Vagina (tissue), 2 donors: Measurements from ENCODE around the gene TMEM132C. TPM values are rescaled to one million over a fixed set of nuclear protein-coding genes. Genes with fewer than 3 reads are reported as not detected.

Source experiments
- DNase-seq, 2 donors: peaks; one replicate each; pipeline ENCODE4 v3.0.0-alpha.2; 2017; ENCODE audit errors: extremely low spot score in 2 of 2
- H3K27ac ChIP-seq: fragments of 200-600 bp; sonication (generic); one replicate; pipeline ENCODE4 v1.5.1; 2019
- H3K27me3 ChIP-seq: fragments of 200-600 bp; sonication (generic); one replicate; pipeline ENCODE4 v1.5.1; 2019
- H3K36me3 ChIP-seq, 2 donors: fragments of 200-600 bp; sonication (generic); one replicate each; pipeline ENCODE4 v1.5.1; 2017 to 2019
- H3K4me1 ChIP-seq: fragments of 200-600 bp; sonication (generic); one replicate; pipeline ENCODE4 v1.5.1; 2019
- H3K4me3 ChIP-seq, 2 donors: fragments of 200-600 bp; sonication (generic); 1 replicate in 1 of 2; 2 replicates in 1 of 2; pipeline ENCODE4 v1.5.1; 2016 to 2019
- H3K9me3 ChIP-seq: fragments of 200-600 bp; sonication (generic); one replicate; pipeline ENCODE4 v1.5.1; 2019
- POLR2A ChIP-seq, 2 donors: fragments of 450-650 bp; IDR thresholded peaks; one replicate each; pipeline ENCODE4 v1.6.1; 2017; ENCODE audit warnings: antibody characterized with exemption in 2 of 2, mild to moderate bottlenecking in 2 of 2, moderate library complexity in 2 of 2
- POLR2AphosphoS5 ChIP-seq, 2 donors: sonication (generic); formaldehyde crosslinking; IDR thresholded peaks; one replicate each; pipeline ENCODE4 v1.9.0; 2017; ENCODE audit warnings: antibody characterized with exemption in 2 of 2, mild to moderate bottlenecking in 2 of 2, low read depth in 1 of 2; ENCODE audit not compliant: insufficient read depth in 1 of 2
- intact Hi-C: fragments of 100-400 bp; cut with DNase I; formaldehyde crosslinking; loops from one replicate; pipeline ENCODE4 v1.15.1; 2023
- total RNA-seq: library from RNA; depleted of rRNA; stranded (reverse); fragments of >200 nt; gene quantifications from one replicate; pipeline ENCODE4 v1.2.3, GENCODE V29; 2016
- TF ChIP-seq, protein P1 (sequence below), 3 experiments: fragments of 450-650 bp in 2 of 3; fragments of 200-600 bp in 1 of 3; sonication (generic) in 1 of 3; IDR thresholded peaks; one replicate each; pipeline ENCODE4 v1.5.1; 2017 to 2019; ENCODE audit warnings: antibody characterized with exemption in 3 of 3, mild to moderate bottlenecking in 2 of 3, moderate library complexity in 2 of 3

TMEM132C gene
- total RNA-seq, 1 donor from 2014 or later: 20.6 TPM

DNA sequence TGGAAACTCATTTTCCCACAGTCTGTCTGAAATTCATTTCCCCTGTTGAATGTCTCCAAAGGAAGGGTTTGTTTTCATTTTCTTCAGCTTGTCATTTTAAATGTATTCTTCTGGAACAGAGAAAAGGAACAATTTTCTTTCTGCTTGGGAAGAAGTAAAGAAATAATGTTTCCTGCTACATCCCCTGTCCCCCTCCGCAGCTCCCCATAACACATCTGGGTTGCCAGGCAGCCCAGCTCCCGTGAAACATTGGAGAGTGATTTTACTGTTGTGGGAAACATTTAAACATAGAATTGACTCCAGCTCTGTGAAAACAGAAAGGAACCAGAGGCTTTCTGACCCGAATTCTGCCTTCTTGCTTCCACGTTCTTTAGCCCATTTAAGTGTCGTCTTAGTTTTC is 159.5 kb downstream of the TMEM132C start:
- DNase-seq: no peak
- Histone ChIP-seq H3K4me3 (peak overlapping the region in 1 of 2 donors; percentile 11), H3K9me3 (no peaks in the 10 kb centered on the region), H3K27ac (peak overlapping the region; percentile 33), H3K36me3 (no peaks in the 10 kb centered on the region), H3K27me3 (no peaks in the 10 kb centered on the region), H3K4me1 (peaks cover 7% of the 10 kb centered on the region)
- intact Hi-C loops: no loop called here
- no peak for TF ChIP-seq POLR2AphosphoS5 (IDR thresholded peaks at IDR 0.05; ENCODE audit: insufficient read depth in 1 of 2, low read depth in 1 of 2)
- TF ChIP-seq, protein P1, sequence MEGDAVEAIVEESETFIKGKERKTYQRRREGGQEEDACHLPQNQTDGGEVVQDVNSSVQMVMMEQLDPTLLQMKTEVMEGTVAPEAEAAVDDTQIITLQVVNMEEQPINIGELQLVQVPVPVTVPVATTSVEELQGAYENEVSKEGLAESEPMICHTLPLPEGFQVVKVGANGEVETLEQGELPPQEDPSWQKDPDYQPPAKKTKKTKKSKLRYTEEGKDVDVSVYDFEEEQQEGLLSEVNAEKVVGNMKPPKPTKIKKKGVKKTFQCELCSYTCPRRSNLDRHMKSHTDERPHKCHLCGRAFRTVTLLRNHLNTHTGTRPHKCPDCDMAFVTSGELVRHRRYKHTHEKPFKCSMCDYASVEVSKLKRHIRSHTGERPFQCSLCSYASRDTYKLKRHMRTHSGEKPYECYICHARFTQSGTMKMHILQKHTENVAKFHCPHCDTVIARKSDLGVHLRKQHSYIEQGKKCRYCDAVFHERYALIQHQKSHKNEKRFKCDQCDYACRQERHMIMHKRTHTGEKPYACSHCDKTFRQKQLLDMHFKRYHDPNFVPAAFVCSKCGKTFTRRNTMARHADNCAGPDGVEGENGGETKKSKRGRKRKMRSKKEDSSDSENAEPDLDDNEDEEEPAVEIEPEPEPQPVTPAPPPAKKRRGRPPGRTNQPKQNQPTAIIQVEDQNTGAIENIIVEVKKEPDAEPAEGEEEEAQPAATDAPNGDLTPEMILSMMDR (IDR thresholded peaks at IDR 0.05): no peak
- TF ChIP-seq POLR2A (IDR thresholded peaks at IDR 0.05): no peak

DNA sequence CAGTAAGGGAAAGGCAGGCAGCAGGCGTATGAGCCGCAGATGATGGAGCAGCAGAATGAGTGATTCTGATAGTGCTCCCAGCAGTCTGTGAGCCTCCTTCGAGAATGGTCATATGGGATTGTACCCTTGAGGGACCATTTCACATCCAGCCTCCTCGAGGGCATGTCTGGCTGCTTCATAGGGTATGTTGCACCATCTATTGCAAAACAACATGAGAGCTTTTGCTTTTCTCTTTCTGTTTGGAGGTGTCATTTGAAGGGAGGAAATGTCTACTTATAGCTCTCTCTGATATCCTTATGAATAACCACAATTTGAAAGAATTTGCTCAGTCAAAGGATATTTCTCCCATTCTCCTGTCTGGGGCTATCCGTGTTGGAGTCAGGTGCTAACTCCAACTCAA is 172.8 kb downstream of the TMEM132C start:
- no peaks in the 10 kb centered on the region for H3K9me3 ChIP-seq
- no peaks in the 10 kb centered on the region for H3K27me3 ChIP-seq
- no peak for DNase-seq
- TF ChIP-seq, protein P1 (IDR thresholded peaks at IDR 0.05): no peak
- TF ChIP-seq POLR2AphosphoS5 (IDR thresholded peaks at IDR 0.05; ENCODE audit: insufficient read depth in 1 of 2, low read depth in 1 of 2) (no peak), POLR2A (IDR thresholded peaks at IDR 0.05) (no peak)
- intact Hi-C loops: no loop called here
- H3K27ac ChIP-seq: no peak overlapping the region
- H3K4me3 ChIP-seq: no peak overlapping the region
- H3K4me1 ChIP-seq: no peaks in the 10 kb centered on the region
- H3K36me3 ChIP-seq: no peaks in the 10 kb centered on the region

DNA sequence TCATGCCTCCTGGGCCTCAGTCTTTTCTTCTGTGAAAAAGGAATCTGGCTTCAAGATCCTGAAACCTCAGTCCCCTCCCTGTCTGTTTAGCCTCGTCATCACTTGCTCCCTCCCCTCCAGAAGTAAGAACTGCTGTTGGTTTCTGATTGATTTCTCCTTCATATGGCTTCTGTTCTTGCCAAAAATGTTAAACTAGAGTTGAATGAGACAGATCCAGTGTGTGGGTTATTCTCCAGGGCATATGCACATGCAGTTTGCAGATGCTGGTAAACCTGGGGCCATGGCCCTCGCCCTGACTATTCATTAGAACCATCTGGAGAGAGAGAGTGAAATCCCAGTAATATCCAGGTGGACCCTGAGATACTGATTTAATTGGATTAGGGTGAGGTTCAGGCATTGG is 175.1 kb downstream of the TMEM132C start:
- no peak overlapping the region for H3K27ac ChIP-seq
- no peaks in the 10 kb centered on the region for H3K36me3 ChIP-seq
- TF ChIP-seq POLR2AphosphoS5 (IDR thresholded peaks at IDR 0.05; ENCODE audit: insufficient read depth in 1 of 2, low read depth in 1 of 2): no peak
- intact Hi-C loops: no loop called here
- no peaks in the 10 kb centered on the region for H3K9me3 ChIP-seq
- no peaks in the 10 kb centered on the region for H3K27me3 ChIP-seq
- H3K4me3 ChIP-seq: no peak overlapping the region
- no peaks in the 10 kb centered on the region for H3K4me1 ChIP-seq
- no peak for DNase-seq

DNA sequence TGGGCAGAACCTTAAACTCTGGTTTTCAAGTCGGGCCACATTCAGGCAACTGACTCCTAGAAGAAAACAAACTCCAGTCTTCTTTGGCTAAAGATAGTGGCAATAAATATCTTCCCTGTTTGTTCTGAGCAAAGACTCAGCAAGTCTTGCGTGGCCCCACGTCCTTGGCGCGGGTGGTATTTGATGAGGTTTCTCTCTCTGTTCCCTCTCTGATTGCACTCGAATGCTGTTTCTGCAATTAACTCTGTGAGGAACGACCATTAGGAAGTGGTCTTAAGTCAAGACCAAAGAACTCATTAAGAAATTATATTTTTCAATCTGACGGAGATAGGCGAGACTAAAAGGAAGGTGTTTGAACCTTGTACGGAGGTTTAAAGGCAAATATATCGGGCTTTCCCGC is 177.6 kb downstream of the TMEM132C start:
- no peak overlapping the region for H3K4me3 ChIP-seq
- no peaks in the 10 kb centered on the region for H3K36me3 ChIP-seq
- no peaks in the 10 kb centered on the region for H3K4me1 ChIP-seq
- intact Hi-C loops: no loop called here
- no peak overlapping the region for H3K27ac ChIP-seq
- TF ChIP-seq, protein P1 (IDR thresholded peaks at IDR 0.05): no peak
- no peak for TF ChIP-seq POLR2AphosphoS5 (IDR thresholded peaks at IDR 0.05; ENCODE audit: insufficient read depth in 1 of 2, low read depth in 1 of 2)
- TF ChIP-seq POLR2A (IDR thresholded peaks at IDR 0.05): no peak
- DNase-seq: no peak
- no peaks in the 10 kb centered on the region for H3K9me3 ChIP-seq
- no peaks in the 10 kb centered on the region for H3K27me3 ChIP-seq

DNA sequence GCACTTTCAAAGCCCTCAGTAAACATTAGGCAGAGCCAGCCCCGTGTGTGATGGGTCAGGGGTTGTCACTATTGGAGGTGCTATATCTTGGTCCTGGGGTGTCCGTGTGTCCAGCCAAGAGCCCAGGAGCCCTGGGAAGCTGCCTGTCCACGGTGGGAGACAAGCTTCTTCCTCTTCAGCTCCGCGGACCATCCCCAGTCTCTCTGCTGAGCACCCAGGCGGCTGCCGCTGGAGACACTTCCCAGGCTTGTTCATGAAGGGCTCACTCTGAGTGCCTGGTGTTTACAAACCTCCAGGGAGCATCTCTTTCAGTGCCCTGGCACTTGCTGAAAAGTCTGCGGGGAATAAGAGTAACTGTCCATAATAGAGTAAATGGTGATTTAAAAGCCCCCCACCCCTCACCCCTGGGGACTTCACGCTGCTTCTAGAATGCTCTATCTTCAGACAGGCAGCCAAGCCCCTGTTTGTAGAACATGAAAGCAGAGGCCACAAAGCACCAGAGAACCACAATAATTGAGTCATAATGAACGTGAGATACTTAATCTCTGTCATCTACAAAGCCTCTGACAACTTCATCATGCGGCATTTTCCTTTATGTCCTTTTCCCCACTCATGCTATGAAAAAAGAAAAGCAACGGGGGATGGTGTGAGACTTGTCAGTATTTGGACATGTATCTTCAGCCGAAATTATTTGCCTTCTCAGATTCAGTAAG is 178.6 kb downstream of the TMEM132C start:
- Histone ChIP-seq H3K27me3 (no peaks in the 10 kb centered on the region), H3K27ac (no peak overlapping the region), H3K9me3 (no peaks in the 10 kb centered on the region), H3K4me3 (no peak overlapping the region), H3K4me1 (no peaks in the 10 kb centered on the region), H3K36me3 (no peaks in the 10 kb centered on the region)
- DNase-seq: no peak
- intact Hi-C loops: no loop called here
- no peak for TF ChIP-seq POLR2AphosphoS5 (IDR thresholded peaks at IDR 0.05; ENCODE audit: insufficient read depth in 1 of 2, low read depth in 1 of 2)
- TF ChIP-seq POLR2A (IDR thresholded peaks at IDR 0.05): no peak
- TF ChIP-seq, protein P1 (IDR thresholded peaks at IDR 0.05): no peak
